ENCODE data around the gene PROS1. TPM values are rescaled to one million over a fixed set of nuclear protein-coding genes. Genes with fewer than 3 reads are reported as not detected.

Gene PROS1
- total and polyA plus RNA-seq, 2 donors (not counting 1 experiment from before 2014, with no cell fraction given): 0.03 TPM; not detected in 1

DNA sequence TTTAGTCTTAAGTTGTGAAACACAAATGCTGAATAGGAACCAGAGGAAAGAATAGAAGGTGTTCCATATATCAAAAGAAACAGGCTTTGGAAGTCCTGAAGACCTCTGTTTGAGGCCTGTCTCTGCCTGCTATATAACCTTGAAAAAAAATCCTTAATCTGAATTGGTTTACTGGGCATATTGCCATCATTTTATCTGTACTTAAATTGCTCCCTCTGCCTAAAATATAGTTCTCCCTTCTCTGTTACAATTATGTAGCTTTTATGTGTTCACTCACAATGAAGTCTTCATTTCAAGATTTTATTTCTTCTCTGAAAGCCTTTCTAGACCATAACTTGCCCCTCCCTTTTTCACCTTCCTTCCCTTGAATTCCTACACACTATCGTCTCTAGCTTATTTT, 27.5 kb upstream of the PROS1 start:
- no peak overlapping the region for H3K4me2 ChIP-seq (replicated peaks; ENCODE audit: low read depth, low read length, poor library complexity, severe bottlenecking)
- Mint-ChIP-seq H3K9me3 (ENCODE audit: insufficient read depth) (no peaks in the 10 kb centered on the region), H3K4me3 (no peak overlapping the region), H3K27me3 (no peaks in the 10 kb centered on the region), H3K27ac (no peak overlapping the region), H3K4me1 (peaks cover 3% of the 10 kb centered on the region)
- no peaks in the 10 kb centered on the region for H4K20me1 ChIP-seq (ENCODE audit: control insufficient read depth, insufficient read depth, low read length, poor library complexity, severe bottlenecking)
- H3K9me3 ChIP-seq (ENCODE audit: control extremely low read depth in 1 of 3, control insufficient read depth in 2 of 3, insufficient read depth in 1 of 3, low read length in 2 of 3): no peaks in the 10 kb centered on the region
- peaks cover 0 to 1% of the 10 kb centered on the region in 2 experiments for H3K36me3 ChIP-seq (replicated peaks in 1 of 2; ENCODE audit: control extremely low read depth in 1 of 2, control insufficient read depth in 1 of 2, extremely low read depth in 1 of 2, insufficient read depth in 2 of 2, low read length in 1 of 2)
- ATAC-seq (ENCODE audit: low read depth) (no peak), DNase-seq (no peak)
- H2AFZ ChIP-seq (ENCODE audit: insufficient read depth, low read depth, low read length, poor library complexity, severe bottlenecking): no peak overlapping the region
- no peaks in the 10 kb centered on the region for H3K27me3 ChIP-seq (replicated peaks in 1 of 4; ENCODE audit: control extremely low read depth in 1 of 4, control insufficient read depth in 3 of 4, insufficient read depth in 4 of 4, low read length in 3 of 4)
- H3K79me2 ChIP-seq (ENCODE audit: control insufficient read depth, insufficient read depth, low read length): no peaks in the 10 kb centered on the region
- H3K27ac ChIP-seq (ENCODE audit: low read length in 2 of 2): no peak overlapping the region
- CTCF ChIA-PET: interaction anchor here (0.6 to 5.4 kb wide), 3 partner anchors 21 to 101 kb away, joined by 3 to 61 read pairs (median 3); partner anchors contain the start of gene ARL13B
- H3K9ac ChIP-seq (ENCODE audit: low read length): no peak overlapping the region
- intact Hi-C loops (cut with micrococcal nuclease): loop anchor here (10.0 kb wide), 1 partner anchor 244 kb away; no protein-coding TSS in a partner anchor
- POLR2A ChIA-PET: no interaction called here
- H3K4me3 ChIP-seq (ENCODE audit: control extremely low read depth in 1 of 5, extremely low read depth in 1 of 5, insufficient read depth in 1 of 5, low read depth in 2 of 5, low read length in 4 of 5): no peak overlapping the region
- no CpG with 5 or more reads among the region's 1 CpG for WGBS (ENCODE audit: insufficient coverage)
- no peaks in the 10 kb centered on the region for H3K4me1 ChIP-seq (ENCODE audit: control insufficient read depth in 2 of 2, insufficient read depth in 2 of 2, low read length in 2 of 2)
- TF ChIP-seq EZH2 (IDR thresholded peaks at IDR 0.05; ENCODE audit: borderline replicate concordance, insufficient read depth, low read depth, low read length, poor library complexity, severe bottlenecking): no peak
- TF ChIP-seq, protein P1, sequence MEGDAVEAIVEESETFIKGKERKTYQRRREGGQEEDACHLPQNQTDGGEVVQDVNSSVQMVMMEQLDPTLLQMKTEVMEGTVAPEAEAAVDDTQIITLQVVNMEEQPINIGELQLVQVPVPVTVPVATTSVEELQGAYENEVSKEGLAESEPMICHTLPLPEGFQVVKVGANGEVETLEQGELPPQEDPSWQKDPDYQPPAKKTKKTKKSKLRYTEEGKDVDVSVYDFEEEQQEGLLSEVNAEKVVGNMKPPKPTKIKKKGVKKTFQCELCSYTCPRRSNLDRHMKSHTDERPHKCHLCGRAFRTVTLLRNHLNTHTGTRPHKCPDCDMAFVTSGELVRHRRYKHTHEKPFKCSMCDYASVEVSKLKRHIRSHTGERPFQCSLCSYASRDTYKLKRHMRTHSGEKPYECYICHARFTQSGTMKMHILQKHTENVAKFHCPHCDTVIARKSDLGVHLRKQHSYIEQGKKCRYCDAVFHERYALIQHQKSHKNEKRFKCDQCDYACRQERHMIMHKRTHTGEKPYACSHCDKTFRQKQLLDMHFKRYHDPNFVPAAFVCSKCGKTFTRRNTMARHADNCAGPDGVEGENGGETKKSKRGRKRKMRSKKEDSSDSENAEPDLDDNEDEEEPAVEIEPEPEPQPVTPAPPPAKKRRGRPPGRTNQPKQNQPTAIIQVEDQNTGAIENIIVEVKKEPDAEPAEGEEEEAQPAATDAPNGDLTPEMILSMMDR (IDR thresholded peaks at IDR 0.05): no peak

DNA sequence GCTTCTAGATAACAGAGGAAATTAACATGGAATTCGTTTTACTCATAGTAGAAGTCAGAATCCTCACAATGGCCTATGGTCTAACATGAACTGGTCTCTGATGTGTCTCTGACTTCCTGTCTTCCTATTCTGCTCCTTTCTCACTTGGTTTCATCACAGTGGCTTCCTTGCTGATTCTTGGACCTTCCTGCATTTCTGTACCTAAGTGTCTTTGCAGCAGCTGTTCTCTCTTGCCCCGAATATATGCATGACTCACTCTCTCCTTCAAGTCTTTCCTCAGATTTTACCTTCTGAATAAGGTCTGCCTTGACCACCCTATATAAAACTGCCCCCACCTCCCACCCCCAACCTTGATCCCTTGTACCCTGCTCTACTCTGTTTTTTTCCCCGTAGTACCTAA, 20.4 kb upstream of the PROS1 start:
- CTCF ChIA-PET: no interaction called here

More for the DNA sequence above, 20.4 kb upstream of the PROS1 start:
- H3K27ac Mint-ChIP-seq: no peak overlapping the region
- Histone ChIP-seq H3K36me3 (replicated peaks in 1 of 2; ENCODE audit: control extremely low read depth in 1 of 2, control insufficient read depth in 1 of 2, extremely low read depth in 1 of 2, insufficient read depth in 2 of 2, low read length in 1 of 2) (peaks cover 0 to 1% of the 10 kb centered on the region in 2 experiments), H3K27ac (ENCODE audit: low read length in 2 of 2) (no peak overlapping the region), H3K9me3 (ENCODE audit: control extremely low read depth in 1 of 3, control insufficient read depth in 2 of 3, insufficient read depth in 1 of 3, low read length in 2 of 3) (no peaks in the 10 kb centered on the region), H2AFZ (ENCODE audit: insufficient read depth, low read depth, low read length, poor library complexity, severe bottlenecking) (no peak overlapping the region), H4K20me1 (ENCODE audit: control insufficient read depth, insufficient read depth, low read length, poor library complexity, severe bottlenecking) (no peaks in the 10 kb centered on the region), H3K4me2 (replicated peaks; ENCODE audit: low read depth, low read length, poor library complexity, severe bottlenecking) (no peak overlapping the region), H3K9ac (ENCODE audit: low read length) (no peak overlapping the region), H3K79me2 (ENCODE audit: control insufficient read depth, insufficient read depth, low read length) (peaks cover 3% of the 10 kb centered on the region), H3K4me3 (ENCODE audit: control extremely low read depth in 1 of 5, extremely low read depth in 1 of 5, insufficient read depth in 1 of 5, low read depth in 2 of 5, low read length in 4 of 5) (no peak overlapping the region), H3K27me3 (replicated peaks in 1 of 4; ENCODE audit: control extremely low read depth in 1 of 4, control insufficient read depth in 3 of 4, insufficient read depth in 4 of 4, low read length in 3 of 4) (no peaks in the 10 kb centered on the region), H3K4me1 (ENCODE audit: control insufficient read depth in 2 of 2, insufficient read depth in 2 of 2, low read length in 2 of 2) (no peaks in the 10 kb centered on the region)
- POLR2A ChIA-PET: no interaction called here
- 100% methylated on average over 1 of the region's 3 CpGs for WGBS (ENCODE audit: insufficient coverage)
- H3K9me3 Mint-ChIP-seq (ENCODE audit: insufficient read depth): no peaks in the 10 kb centered on the region
- ATAC-seq (ENCODE audit: low read depth): no peak
- H3K4me3 Mint-ChIP-seq: no peak overlapping the region
- H3K27me3 Mint-ChIP-seq: no peaks in the 10 kb centered on the region
- H3K4me1 Mint-ChIP-seq: no peaks in the 10 kb centered on the region
- TF ChIP-seq, protein P1 (IDR thresholded peaks at IDR 0.05): no peak
- no peak for TF ChIP-seq EZH2 (IDR thresholded peaks at IDR 0.05; ENCODE audit: borderline replicate concordance, insufficient read depth, low read depth, low read length, poor library complexity, severe bottlenecking)
- intact Hi-C loops (cut with micrococcal nuclease): no loop called here
- no peak for DNase-seq
